Endothelial cell of hepatic sinusoid (primary cell): ENCODE measurements around the gene NR3C1.

Source experiments
- in situ Hi-C: cut with HindIII; loops from 2 replicates; pipeline ENCODE4 v1.10.0; 2017; ENCODE audit warnings: low sequenced_read_pairs

Gene NR3C1

DNA sequence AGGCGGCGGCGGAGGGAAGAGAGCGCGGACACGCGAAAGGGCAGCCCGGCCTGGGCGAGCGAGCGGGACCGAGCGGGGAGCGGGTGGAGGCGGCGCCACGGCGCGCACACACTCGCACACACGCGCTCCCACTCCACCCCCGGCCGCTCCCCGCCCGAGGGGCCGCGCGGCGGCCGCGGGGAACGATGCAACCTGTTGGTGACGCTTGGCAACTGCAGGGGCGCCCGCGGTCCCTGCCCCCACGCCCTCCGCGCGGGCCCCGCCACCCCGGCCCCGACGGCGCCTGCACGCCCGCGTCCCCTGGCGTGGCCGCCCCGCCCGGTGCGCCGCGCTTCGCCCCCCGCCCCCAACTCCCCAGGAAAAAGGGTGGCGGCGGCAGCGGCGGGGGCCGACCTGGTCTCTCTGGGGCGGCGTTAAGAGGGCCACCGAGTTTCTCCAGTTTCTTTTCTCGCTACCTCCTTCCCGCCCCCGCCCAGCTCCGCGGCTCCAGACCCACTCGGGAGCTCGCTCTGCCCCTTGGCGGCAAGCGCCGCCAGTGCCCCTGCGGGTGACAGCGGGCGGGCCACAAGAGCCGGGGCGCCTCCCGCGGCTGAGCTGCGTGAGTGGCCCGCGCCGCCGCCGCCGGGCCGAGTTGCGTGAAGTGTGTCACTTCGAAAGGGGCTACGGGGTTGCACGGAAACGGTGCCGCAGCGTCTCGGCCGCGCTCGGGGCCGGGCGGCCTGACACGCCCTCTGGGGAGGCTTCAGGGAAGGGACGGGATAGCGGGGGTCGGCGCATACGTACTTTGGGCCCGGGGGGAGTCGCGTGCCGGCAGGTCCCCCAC lies at the start of gene NR3C1:
NR3C1 (minus strand) TSS at position 94 of the 823 bp plus-strand sequence. CDS start 2,847 bp downstream, outside the sequence.
- in situ Hi-C loops = loop anchor here (25.0 kb wide), 1 partner anchor 408 kb away; the partner anchor contains the start of gene HMHB1

DNA sequence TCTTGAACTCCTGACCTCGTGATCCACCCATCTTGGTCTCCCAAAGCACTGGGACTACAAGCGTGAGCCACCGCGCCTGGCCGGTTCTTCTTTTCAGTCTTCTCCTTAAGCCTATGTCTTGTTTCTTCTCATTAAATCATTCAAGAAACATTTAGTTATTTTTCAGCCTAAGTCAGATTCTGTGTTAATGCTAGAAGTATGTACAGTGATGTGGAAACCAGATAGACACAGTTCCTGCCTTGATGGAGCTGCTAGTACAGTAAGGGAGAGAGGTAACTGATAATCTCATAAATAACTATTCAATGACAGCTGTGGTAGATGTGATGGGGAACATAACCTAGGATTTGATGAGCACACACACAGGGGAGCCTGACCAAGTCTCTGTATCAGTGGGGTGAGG lies 46.3 kb upstream of the NR3C1 start:
- in situ Hi-C loops = no loop called here

DNA sequence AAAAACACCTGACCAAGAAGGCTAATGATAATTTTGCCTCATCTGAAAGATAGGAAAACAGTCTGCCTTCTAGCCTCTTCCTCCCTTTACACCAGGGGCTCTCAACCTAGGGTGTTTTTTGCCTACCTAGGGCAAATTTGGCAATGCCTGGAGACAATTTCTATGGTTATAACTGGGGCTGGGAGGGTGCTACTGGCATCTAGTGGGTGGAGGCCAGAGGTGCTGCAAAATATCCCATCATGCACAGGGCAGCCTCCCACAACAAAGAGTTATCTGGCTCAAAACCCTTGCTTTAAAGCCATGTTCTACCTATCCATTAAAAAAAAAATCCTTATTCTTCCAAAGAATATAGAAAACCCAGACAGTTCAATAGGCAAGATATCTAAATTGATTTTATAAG lies 45.0 kb upstream of the NR3C1 start:
- in situ Hi-C loops = no loop called here

- in situ Hi-C loops = no loop called here
These were observed 44.5 kb upstream of the NR3C1 start for GRCh38 chr5:143447983-143448382.

DNA sequence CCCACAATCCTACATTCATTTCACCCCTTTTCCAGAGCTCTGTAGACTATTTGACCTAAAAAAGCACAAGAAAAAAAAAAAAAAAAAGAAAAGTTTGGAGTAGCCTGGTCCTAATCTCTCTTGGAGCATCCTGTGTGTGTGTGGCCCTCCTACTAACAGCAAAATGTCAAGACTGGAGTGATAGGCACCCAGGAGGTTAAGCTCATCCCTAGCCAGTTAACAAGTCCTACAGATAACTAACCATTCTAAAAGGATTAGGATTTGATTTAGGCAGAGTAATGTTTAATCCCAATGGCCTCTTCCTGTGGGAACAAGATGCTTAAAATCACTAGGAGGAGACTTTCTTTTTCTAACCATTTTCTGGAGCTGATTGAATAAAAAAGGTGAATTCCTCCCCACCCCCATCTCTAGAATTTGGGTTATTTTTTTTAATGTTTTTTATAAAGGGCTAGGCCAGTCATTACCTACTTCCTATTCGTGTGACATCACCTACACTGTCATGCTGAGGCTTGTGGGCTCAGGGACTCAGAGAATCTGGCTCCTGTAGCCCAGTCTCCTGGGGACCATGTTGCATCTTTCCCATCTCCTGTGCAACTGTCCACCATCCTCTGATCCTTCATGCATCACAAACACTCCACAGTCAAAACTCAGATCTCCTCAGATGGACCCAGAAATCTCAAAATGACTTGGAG lies 43.2 kb upstream of the NR3C1 start:
- in situ Hi-C loops = no loop called here

DNA sequence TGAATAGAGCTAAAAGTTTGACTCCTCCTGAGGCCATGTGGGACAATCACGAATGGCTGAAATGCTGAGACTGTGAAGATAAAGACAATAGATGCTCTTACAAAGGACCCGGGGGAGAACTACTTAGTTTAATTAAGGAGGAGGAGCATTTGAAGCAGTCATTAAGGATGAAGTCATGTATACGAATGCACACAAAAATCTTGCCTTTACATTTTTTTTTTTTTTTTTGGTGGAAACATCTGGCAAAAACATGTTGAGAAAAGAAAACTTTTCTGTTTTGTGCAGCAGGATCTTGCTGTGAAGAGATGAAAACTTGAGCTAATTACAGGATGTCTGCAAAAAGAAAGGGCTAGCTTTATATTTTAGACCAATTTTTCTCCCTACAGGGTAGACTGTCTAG lies 42.3 kb upstream of the NR3C1 start:
- in situ Hi-C loops = no loop called here

DNA sequence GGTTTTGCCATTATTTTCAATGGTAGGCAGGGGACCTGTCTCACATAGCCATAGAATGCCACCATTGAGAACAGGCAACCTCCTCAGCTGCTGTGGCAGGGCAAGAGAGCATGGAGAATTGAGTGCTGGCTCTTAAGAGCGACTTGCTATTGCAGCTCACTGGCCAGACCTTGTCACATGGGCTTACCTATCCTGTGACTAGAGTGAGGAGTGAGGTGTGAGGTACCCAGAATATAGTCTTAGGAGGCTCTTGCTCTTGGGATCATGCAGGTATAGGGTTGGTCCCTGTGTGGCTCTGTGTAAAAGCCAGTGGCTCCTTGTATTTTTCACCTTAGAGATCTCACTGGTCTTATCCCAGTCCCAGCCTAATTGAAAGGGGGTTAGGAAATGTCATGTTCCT lies 39.8 kb upstream of the NR3C1 start:
- in situ Hi-C loops = no loop called here

DNA sequence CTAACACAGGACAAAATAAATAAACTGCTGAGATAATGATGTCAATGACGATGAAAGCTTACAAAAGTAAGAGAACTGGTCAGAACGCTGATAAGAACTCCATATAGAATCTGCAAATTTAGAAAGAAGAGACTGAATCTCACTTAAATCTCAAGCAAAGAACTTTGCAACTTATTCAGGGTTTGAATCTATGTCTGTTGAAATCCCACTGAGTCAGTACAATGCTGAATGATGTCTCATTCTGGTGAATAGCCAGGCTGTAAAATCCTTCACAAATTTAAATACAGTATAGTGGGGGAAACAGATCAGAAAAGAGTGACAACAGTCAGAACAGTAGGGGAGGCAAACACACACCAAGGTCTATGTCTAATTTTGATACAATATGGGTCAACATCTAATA lies 38.9 kb upstream of the NR3C1 start:
- in situ Hi-C loops = no loop called here

- in situ Hi-C loops = no loop called here
These were observed 37.1 kb upstream of the NR3C1 start for GRCh38 chr5:143440448-143441115.

- in situ Hi-C loops = no loop called here
These were observed 34.3 kb upstream of the NR3C1 start for GRCh38 chr5:143437666-143438273.

DNA sequence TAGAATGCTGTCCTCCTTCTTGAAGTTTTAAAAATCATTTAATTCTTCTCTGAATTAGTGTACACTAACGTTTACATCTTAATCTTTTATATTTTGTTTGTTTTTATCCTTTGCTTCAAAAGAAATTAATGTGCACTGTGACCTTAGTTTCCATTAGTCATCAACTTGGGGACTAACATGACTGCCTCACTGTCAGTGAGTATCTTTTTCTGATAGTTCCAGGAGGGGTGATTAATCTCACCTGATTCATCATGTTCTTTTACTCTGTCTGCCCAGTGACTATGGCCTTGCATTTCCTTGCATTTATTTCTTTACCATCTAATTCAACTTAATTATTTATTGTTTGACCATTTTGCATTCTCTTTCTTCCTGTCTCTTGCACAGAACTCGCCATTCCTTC lies 33.4 kb upstream of the NR3C1 start:
- in situ Hi-C loops = no loop called here

- in situ Hi-C loops = no loop called here
These were observed 31.7 kb upstream of the NR3C1 start for GRCh38 chr5:143435210-143435657.

DNA sequence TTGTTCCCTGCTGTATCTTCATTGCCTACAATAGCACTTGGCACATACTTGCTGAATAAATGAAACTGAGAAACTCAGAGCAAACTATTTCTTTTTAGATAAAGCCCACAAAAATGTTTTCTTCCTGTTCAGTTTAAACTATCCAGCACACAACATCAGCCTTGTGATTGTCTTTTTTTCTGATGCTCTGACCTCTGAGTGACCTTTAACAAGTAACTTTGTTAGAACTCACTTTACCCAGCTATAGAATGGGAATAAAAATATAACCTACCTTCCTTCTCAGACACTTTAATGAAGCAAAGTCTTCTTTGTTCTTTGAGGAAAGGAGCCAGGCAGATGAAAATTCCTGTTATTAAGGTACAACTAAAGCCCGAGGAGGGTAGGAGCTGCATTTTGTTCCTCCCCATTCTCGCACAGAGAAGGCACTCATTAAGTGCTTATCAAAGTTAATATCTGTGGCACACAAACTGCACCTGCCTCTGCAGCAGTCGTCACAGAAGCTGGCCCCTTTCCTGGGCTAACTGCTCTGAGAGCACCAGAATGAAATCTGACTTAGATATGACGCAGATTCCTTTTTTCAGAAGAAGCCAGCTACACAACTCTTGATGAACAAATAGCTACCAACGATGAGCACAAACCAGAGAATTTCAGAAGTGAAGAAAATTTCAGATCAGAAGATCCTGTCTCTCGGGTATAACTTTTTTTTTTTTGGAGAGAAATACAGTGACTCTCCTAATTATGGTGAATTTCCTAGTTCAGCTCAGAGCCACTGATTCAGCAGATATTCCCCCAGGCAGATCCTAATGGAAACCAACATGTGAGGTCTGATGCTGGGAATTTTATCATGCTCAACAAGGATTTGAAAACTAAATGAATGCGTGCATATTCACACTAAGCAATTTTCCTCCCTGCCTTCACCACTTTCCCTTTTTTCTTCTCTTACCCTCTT lies 31.0 kb upstream of the NR3C1 start:
- in situ Hi-C loops = no loop called here

DNA sequence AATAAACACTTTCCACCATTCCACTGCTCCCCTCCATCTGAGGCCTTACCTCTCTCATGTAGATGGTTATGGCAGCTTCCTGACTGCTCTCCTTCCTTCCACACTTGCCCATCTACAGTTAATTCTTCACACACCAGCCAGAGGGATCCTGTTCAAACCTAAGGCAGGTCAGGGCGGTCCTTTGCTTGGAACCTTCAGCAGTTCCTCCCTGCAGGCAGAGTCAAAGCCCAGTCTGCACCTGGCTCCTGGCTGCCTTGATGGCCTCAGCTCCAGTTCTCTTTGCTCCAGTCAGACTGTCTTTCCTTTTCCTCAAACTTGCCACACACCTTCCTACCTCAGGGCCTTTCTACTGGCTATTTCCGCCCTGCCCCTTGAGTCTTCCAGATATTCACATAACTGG lies 30.2 kb upstream of the NR3C1 start:
- in situ Hi-C loops = no loop called here

DNA sequence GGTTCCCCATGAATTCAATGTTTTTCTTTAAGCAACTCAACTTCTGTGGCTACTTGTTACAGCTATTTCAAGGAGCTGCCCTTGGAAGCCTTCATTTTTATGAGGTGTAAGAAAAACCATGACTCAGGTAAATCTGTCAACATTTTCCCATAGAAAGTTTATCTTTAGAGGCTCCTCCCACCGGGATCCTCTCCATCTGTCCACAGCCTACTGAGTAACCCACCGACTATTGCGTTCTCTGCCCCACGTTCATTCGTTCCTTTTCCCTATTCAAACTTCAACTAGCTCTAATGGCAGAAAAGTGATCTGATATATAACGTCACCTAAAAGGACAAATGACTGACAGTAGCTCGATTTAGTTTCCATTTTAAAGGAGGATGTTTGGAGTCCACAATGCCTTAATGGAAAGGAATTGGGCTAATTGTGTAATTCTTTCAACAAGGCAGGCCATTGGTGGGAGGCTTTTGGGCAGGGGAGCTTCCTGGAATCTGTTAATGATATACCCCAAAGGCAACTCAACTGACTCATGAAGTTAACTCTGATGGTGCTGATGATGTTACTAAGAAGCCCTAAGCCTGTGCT lies 29.3 kb upstream of the NR3C1 start:
- in situ Hi-C loops = no loop called here

DNA sequence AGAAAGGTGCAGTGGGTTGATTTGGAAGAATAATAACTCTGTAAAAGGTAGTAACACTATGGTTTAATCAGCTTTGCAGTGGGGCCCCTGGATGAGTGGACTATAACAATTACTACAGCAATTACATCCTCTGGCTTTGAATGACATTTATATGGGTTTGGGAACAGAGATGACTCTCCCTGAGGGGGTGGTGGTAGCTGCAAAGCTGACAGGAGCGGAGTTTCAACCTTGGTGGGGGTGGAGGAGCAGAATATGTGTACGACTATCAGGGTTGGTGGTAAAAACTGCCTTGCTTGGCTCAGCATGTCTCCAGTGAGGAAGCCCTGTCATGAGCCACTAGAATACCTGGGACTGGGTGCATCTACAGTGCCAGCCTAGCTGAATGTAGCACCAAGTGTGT lies 28.3 kb upstream of the NR3C1 start:
- in situ Hi-C loops = no loop called here

- in situ Hi-C loops = no loop called here
These were observed 25.4 kb upstream of the NR3C1 start for GRCh38 chr5:143428738-143429420.

DNA sequence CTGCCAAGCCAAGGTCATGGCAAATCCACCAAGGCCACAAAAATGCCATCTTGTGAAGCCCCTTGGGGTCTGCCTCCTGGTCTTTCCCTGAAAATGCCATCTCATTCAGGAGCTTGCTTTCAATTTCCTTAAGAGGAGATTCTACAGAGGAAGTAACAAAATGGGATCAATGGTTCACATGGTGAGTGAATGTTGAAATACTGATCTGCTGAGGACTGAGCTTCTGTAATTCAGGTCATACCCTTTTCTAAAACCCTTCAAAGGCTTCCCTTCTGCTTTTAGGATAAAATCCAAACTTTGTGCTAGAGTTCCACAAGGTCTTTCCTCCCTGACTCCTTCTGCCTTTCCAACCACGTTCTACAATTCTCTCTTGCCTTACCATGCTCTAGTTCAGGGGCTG lies 24.7 kb upstream of the NR3C1 start:
- in situ Hi-C loops = no loop called here

DNA sequence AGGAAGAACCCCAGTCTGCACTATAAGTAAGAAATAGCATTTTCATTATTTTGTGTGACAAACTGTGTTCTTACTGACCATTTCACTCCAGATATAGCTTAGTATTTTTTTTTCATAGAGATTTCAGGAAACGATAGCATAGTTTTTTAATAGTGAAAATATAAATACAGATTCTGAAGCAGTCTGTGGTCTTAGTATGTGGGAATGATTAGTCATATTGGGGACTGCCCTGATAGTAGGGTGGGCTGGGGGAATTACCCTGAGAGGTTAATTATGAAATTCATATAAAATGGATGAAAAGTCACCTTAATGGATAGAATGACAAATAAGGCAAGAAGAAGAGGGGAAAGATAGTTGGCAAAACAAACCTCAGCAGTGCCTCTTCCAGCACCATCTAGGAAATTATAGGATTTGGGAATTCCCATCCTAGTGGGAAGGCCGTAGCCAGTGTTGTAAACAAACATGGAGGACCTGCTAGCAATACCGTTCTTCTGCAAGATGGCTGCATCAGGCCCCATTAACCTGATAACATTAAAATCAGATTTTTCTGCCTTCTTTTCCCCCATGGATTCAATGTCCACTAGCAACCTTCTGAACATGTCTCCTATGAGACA lies 23.7 kb upstream of the NR3C1 start:
- in situ Hi-C loops = no loop called here
